Stomach (tissue), 4 donors: ENCODE results near the gene PNMA8A.

Experiments used
- POLR2A ChIP-seq, 4 donors: fragments of 450-650 bp; IDR thresholded peaks; one replicate each; pipeline ENCODE4 v1.6.1; 2016; ENCODE audit warnings: antibody characterized with exemption in 4 of 4, control low read depth in 2 of 4, mild to moderate bottlenecking in 1 of 4, moderate library complexity in 1 of 4
- POLR2AphosphoS5 ChIP-seq, 3 donors: sonication (generic); formaldehyde crosslinking; IDR thresholded peaks; one replicate each; pipeline ENCODE4 v1.6.1; 2016; ENCODE audit warnings: antibody characterized with exemption in 3 of 3
- TF ChIP-seq, protein P1 (sequence below), 7 experiments: fragments of 450-650 bp in 4 of 7; fragments of 200-600 bp in 3 of 7; sonication (generic) in 3 of 7; IDR thresholded peaks; one replicate each; pipeline ENCODE4 v1.5.1; 2016 to 2019; ENCODE audit warnings: antibody characterized with exemption in 7 of 7, control low read depth in 2 of 7, mild to moderate bottlenecking in 1 of 7

- TF ChIP-seq, protein P1, sequence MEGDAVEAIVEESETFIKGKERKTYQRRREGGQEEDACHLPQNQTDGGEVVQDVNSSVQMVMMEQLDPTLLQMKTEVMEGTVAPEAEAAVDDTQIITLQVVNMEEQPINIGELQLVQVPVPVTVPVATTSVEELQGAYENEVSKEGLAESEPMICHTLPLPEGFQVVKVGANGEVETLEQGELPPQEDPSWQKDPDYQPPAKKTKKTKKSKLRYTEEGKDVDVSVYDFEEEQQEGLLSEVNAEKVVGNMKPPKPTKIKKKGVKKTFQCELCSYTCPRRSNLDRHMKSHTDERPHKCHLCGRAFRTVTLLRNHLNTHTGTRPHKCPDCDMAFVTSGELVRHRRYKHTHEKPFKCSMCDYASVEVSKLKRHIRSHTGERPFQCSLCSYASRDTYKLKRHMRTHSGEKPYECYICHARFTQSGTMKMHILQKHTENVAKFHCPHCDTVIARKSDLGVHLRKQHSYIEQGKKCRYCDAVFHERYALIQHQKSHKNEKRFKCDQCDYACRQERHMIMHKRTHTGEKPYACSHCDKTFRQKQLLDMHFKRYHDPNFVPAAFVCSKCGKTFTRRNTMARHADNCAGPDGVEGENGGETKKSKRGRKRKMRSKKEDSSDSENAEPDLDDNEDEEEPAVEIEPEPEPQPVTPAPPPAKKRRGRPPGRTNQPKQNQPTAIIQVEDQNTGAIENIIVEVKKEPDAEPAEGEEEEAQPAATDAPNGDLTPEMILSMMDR (IDR thresholded peaks at IDR 0.05) = no peak
- TF ChIP-seq POLR2A (IDR thresholded peaks at IDR 0.05) = no peak
- TF ChIP-seq POLR2AphosphoS5 (IDR thresholded peaks at IDR 0.05) = no peak
Measured at GRCh38 chr19:46490774-46491173, 19.4 kb upstream of the PNMA8A start.
